Measurements from ENCODE around the gene CDH4. TPM values are rescaled to one million over a fixed set of nuclear protein-coding genes. Genes with fewer than 3 reads are reported as not detected.

CDH4 gene
- total RNA-seq, 1 donor from 2014 or later: 8.3 TPM

DNA sequence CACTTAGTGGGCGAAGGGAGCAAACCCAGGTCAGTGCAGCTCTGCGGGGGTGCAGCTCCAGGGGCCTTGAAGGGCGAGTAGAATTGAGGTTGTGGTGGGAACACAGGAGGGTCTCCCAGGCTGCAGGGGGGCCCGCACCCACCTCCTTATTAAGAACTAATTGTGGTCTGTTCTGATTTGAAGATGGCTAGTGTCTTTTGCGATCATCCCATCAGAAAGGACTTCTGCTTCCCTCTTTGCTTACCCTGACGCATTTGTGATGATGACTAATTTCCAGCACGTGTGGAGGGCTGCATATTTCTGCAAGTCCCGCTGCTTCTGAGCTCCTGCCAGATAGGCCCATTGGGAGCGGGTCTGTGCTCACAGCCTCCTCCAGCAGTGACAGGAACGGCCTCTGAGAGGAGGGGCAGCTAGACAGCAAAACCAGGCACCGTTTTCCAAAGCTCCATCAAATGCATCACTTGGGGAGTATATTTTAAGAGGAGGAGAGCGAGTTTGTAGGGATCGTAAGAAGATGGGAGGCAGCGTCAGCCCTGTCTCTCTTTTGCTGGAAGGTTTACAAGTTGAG lies 268.9 kb downstream of the CDH4 start:
- Mint-ChIP-seq H3K27ac (no peak overlapping the region), H3K36me3 (no peaks in the 10 kb centered on the region), H3K27me3 (peaks cover 17% of the 10 kb centered on the region), H3K9me3 (no peaks in the 10 kb centered on the region), H3K4me3 (no peak overlapping the region), H3K4me1 (ENCODE audit: unreplicated experiment) (peaks cover 8% of the 10 kb centered on the region)
- DNase-seq (ENCODE audit: extremely low spot score, unreplicated experiment): no peak
- TF ChIP-seq, protein P1, sequence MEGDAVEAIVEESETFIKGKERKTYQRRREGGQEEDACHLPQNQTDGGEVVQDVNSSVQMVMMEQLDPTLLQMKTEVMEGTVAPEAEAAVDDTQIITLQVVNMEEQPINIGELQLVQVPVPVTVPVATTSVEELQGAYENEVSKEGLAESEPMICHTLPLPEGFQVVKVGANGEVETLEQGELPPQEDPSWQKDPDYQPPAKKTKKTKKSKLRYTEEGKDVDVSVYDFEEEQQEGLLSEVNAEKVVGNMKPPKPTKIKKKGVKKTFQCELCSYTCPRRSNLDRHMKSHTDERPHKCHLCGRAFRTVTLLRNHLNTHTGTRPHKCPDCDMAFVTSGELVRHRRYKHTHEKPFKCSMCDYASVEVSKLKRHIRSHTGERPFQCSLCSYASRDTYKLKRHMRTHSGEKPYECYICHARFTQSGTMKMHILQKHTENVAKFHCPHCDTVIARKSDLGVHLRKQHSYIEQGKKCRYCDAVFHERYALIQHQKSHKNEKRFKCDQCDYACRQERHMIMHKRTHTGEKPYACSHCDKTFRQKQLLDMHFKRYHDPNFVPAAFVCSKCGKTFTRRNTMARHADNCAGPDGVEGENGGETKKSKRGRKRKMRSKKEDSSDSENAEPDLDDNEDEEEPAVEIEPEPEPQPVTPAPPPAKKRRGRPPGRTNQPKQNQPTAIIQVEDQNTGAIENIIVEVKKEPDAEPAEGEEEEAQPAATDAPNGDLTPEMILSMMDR (conservative IDR thresholded peaks at IDR 0.05): no peak

DNA sequence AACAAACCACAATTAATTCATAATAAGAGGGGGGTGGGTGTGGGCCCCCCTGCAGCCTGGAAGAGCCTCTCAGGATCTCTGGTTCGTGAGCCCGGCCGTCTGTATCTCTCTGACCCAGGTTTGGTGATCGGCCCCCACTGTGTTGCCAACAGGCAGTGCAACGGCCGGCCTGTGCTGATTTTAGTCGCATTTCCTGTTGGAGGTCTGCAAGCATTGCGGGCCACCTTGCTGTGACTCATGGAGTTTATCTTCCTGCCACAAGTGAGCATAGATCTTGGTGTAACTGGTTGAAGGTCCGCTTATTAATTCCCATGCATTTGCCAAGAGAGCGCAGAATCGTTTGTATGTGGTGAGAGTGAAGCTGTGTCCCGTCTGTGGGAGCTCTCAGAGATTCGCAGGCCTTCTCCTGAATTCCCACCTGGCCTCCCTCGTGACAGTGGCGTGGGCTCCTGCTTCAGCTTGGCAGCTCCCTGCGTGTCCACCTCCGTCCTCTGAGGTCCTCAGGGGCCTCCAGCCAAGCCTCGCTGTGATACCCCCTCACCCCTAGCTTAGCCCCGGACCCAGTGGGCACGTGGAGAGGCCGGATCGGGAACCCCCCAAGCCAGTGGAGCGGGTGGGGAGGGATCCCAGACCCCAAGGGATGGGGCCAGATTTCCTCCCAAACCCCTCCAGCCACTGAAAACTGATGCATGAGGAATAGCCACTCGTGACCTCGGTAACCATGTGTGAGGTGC lies 269.8 kb downstream of the CDH4 start:
- peaks cover 22% of the 10 kb centered on the region for H3K27me3 Mint-ChIP-seq
- no peak overlapping the region for H3K4me3 Mint-ChIP-seq
- H3K9me3 Mint-ChIP-seq: no peaks in the 10 kb centered on the region
- no peak overlapping the region for H3K27ac Mint-ChIP-seq
- TF ChIP-seq, protein P1 (conservative IDR thresholded peaks at IDR 0.05): no peak
- no peak for DNase-seq (ENCODE audit: extremely low spot score, unreplicated experiment)
- H3K4me1 Mint-ChIP-seq (ENCODE audit: unreplicated experiment): peaks cover 3% of the 10 kb centered on the region
- no peaks in the 10 kb centered on the region for H3K36me3 Mint-ChIP-seq

DNA sequence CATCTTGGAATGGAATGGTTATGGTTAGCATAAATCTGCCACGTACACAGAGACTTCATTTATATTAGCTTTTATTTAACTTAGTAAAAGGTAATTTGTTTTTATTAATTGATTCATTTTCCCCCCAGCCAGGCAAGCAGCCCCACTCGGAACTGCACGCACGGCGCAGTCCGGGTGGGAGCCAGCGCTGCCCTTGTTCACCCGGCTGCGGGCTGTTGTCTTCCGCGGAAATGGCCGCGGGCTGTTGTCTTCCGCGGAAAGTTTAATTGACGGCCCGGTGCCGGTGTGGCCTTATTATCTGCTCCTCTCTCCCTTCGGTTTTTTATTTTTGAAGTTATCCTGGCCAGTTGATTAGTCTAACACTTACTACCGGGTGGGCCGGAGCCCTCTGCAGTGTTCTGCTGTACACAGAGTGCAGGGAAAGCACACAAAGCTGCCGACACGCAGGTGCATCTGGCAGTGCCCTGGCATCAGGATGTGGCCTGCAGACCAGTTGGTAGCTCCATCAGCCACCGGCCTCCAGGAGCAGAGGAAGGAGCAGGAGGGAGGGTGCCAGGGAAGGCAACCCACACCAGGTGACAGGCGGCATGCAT lies 270.5 kb downstream of the CDH4 start:
- H3K9me3 Mint-ChIP-seq: no peaks in the 10 kb centered on the region
- no peaks in the 10 kb centered on the region for H3K36me3 Mint-ChIP-seq
- TF ChIP-seq, protein P1 (conservative IDR thresholded peaks at IDR 0.05): no peak
- H3K27me3 Mint-ChIP-seq: peaks cover 22% of the 10 kb centered on the region
- no peak for DNase-seq (ENCODE audit: extremely low spot score, unreplicated experiment)
- H3K4me3 Mint-ChIP-seq: no peak overlapping the region
- no peak overlapping the region for H3K27ac Mint-ChIP-seq
- peaks cover 3% of the 10 kb centered on the region for H3K4me1 Mint-ChIP-seq (ENCODE audit: unreplicated experiment)

DNA sequence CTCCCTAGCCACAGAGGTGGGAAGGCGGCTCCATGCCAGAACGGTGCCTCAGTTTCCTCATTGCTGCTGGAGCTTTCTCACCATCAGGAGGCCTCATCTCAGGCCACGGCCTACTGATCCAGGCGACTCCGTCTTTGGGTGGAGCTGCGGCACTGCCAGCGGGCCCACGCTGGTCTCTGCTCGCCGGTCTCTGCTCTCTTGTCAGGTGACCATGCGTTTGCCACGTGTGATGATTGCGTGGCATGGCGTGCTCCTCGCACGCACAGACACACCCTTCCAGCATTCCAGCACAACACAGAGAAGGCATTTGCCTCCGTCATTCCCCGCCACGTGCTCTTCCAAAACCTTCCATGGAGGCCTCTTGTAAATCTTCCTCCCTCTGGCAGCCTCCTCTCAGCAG lies 271.1 kb downstream of the CDH4 start:
- peaks cover 3% of the 10 kb centered on the region for H3K4me1 Mint-ChIP-seq (ENCODE audit: unreplicated experiment)
- TF ChIP-seq, protein P1 (conservative IDR thresholded peaks at IDR 0.05): no peak
- no peaks in the 10 kb centered on the region for H3K36me3 Mint-ChIP-seq
- H3K4me3 Mint-ChIP-seq: no peak overlapping the region
- no peak overlapping the region for H3K27ac Mint-ChIP-seq
- peaks cover 22% of the 10 kb centered on the region for H3K27me3 Mint-ChIP-seq
- no peak for DNase-seq (ENCODE audit: extremely low spot score, unreplicated experiment)
- no peaks in the 10 kb centered on the region for H3K9me3 Mint-ChIP-seq

DNA sequence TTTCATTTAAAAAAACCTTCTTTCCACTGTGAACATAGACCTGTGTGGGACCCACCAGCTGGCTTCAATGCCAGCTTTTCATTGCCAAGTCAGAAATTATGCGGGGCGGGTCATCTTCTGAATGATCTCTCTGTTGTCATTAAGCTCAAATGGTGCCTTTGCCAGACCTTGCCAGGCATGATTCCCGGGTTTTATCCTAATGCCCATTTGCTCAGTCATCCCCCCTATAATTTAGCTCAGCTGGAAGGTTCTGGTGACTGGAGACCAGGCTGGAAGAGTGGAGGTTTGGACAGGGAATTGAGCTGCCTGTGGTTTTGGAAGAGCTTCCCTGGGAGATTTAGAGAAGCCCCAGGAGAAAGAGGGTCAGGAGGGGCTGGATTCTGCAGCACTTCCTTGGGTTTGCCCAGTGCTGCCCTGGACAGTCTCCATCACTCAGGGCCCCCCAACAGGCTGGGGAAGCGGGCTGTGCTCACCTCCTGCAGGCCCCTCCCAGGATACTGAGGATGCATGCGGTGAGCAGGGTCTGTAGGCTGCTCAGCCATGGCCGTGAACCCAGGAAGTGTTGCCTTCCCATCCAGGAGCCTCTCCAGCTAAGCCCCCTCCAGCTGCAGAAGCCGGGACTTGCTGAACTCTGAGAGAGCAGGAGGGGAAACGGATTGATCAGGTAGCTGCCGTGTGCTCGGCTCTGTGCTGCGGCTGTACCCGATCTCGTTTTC lies 273.0 kb downstream of the CDH4 start:
- TF ChIP-seq, protein P1 (conservative IDR thresholded peaks at IDR 0.05): no peak
- no peaks in the 10 kb centered on the region for H3K36me3 Mint-ChIP-seq
- H3K27ac Mint-ChIP-seq: no peak overlapping the region
- peaks cover 20% of the 10 kb centered on the region for H3K27me3 Mint-ChIP-seq
- H3K4me1 Mint-ChIP-seq (ENCODE audit: unreplicated experiment): peaks cover 3% of the 10 kb centered on the region
- H3K9me3 Mint-ChIP-seq: no peaks in the 10 kb centered on the region
- DNase-seq (ENCODE audit: extremely low spot score, unreplicated experiment): no peak
- no peak overlapping the region for H3K4me3 Mint-ChIP-seq
